Loucy (cell line): ENCODE measurements around the gene LRRK1.

Experiments
- EZH2phosphoT487 ChIP-seq: fragments of 200-600 bp; IDR thresholded peaks from 2 replicates; pipeline ENCODE4 v1.6.1; 2018; ENCODE audit warnings: antibody characterized with exemption, mild to moderate bottlenecking, moderate library complexity, borderline replicate concordance
- TF ChIP-seq, protein P1 (sequence below): fragments of 200-600 bp; sonication (generic); conservative IDR thresholded peaks from 2 replicates; pipeline ENCODE4 v1.5.1; 2014; ENCODE audit warnings: mild to moderate bottlenecking, antibody characterized with exemption, low read length

DNA sequence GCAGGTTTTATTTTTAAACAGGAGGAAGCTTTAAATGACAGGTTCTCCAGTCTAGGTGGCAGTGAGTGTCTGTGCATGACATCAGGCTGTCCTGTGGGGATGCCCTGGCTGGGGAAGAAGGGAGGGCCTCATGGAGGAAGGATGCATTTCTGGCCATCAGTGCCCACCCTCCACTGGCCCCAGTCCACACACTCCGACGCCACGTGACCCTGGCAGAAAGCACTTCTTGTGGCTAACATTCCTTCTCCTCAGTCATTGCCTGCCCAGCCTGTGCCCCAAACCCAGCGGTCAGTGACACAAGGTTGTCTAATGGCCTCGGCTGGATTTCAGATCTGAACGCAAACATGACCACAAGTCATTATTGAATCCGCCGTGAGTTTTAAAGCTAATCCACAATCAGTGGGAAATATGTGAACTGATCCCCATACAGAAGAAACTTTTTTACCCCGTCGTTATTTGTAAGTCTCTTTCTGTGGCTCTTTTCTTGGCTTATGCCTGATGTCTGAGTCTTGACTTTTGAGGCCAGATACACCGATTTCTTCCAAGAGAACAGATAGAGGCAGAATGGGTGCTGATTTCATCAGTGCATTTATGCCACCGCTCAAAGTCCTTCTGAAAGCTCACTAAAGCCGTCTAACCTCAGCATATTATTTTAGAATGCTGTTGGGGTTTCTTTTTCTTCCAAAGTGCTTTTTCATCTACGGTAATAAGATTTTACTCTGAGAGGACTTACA is 17.3 kb upstream of the LRRK1 start:
- TF ChIP-seq, protein P1, sequence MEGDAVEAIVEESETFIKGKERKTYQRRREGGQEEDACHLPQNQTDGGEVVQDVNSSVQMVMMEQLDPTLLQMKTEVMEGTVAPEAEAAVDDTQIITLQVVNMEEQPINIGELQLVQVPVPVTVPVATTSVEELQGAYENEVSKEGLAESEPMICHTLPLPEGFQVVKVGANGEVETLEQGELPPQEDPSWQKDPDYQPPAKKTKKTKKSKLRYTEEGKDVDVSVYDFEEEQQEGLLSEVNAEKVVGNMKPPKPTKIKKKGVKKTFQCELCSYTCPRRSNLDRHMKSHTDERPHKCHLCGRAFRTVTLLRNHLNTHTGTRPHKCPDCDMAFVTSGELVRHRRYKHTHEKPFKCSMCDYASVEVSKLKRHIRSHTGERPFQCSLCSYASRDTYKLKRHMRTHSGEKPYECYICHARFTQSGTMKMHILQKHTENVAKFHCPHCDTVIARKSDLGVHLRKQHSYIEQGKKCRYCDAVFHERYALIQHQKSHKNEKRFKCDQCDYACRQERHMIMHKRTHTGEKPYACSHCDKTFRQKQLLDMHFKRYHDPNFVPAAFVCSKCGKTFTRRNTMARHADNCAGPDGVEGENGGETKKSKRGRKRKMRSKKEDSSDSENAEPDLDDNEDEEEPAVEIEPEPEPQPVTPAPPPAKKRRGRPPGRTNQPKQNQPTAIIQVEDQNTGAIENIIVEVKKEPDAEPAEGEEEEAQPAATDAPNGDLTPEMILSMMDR: no peak
- no peak for TF ChIP-seq EZH2phosphoT487
